DOHH2 (cell line): Measurements from ENCODE around the gene MNT.

Source experiments
- EZH2phosphoT487 ChIP-seq: fragments of 200-600 bp; sonication (generic); IDR thresholded peaks from 2 replicates; pipeline ENCODE4 v1.6.1; 2017; ENCODE audit warnings: borderline replicate concordance, mild to moderate bottlenecking, antibody characterized with exemption, low read length, moderate library complexity, mixed read lengths
- TF ChIP-seq, protein P1 (sequence below): fragments of 200-600 bp; sonication (generic); IDR thresholded peaks from one replicate; pipeline ENCODE4 v1.5.1; 2014; ENCODE audit warnings: antibody characterized with exemption, mild to moderate bottlenecking, low read depth, low read length; ENCODE audit not compliant: poor library complexity, severe bottlenecking

DNA sequence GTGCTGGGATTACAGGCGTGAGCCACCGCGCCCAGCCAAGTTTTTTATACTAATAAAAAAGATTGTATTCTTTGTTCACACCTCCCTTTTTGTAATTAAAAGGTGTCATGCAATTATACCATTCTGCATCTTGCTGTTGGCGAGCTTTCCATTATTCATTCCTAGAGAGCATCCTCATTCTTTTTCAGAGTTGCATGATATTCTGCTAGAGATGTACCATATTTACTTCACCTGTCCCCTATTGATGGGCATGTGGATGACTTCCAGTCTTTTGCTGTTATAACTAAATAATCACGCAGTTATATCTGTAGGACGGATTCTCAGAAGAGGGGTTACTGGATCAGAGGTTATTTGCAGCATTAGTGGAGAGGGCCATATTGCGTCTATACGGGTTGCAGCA, 46.5 kb downstream of the MNT start:
- TF ChIP-seq EZH2phosphoT487 = no peak
- TF ChIP-seq, protein P1, sequence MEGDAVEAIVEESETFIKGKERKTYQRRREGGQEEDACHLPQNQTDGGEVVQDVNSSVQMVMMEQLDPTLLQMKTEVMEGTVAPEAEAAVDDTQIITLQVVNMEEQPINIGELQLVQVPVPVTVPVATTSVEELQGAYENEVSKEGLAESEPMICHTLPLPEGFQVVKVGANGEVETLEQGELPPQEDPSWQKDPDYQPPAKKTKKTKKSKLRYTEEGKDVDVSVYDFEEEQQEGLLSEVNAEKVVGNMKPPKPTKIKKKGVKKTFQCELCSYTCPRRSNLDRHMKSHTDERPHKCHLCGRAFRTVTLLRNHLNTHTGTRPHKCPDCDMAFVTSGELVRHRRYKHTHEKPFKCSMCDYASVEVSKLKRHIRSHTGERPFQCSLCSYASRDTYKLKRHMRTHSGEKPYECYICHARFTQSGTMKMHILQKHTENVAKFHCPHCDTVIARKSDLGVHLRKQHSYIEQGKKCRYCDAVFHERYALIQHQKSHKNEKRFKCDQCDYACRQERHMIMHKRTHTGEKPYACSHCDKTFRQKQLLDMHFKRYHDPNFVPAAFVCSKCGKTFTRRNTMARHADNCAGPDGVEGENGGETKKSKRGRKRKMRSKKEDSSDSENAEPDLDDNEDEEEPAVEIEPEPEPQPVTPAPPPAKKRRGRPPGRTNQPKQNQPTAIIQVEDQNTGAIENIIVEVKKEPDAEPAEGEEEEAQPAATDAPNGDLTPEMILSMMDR = no peak
